WERI-Rb-1 (cell line): ENCODE measurements around the gene VPS37C.
"Not testable (repeated sequence)": the region's sequence is repeated elsewhere in the genome, so short reads cannot be mapped to it uniquely, and the experiment has no call there.

Source experiments
- DNase-seq: peaks from one replicate; pipeline ENCODE4 v3.0.0-alpha.2; 2020
- H3K27ac ChIP-seq: fragments of 250-450 bp; sonication (Bioruptor Pico); 2 replicates; pipeline ENCODE4 v1.5.1; 2020; ENCODE audit warnings: mild to moderate bottlenecking, moderate library complexity
- H3K27me3 ChIP-seq: fragments of 250-450 bp; sonication (Bioruptor Pico); 2 replicates; pipeline ENCODE4 v1.5.1; 2021; ENCODE audit warnings: mild to moderate bottlenecking, low read depth, moderate library complexity; ENCODE audit not compliant: insufficient read depth, severe bottlenecking
- H3K36me3 ChIP-seq: fragments of 250-450 bp; sonication (Bioruptor Pico); 2 replicates; pipeline ENCODE4 v1.5.1; 2020; ENCODE audit warnings: mild to moderate bottlenecking, moderate library complexity
- H3K4me3 ChIP-seq: 2 replicates; pipeline ENCODE4 v1.5.1; 2011; ENCODE audit warnings: low read depth, mild to moderate bottlenecking, control low read depth, low read length
- H3K9me3 ChIP-seq: fragments of 250-450 bp; sonication (Bioruptor Pico); 2 replicates; pipeline ENCODE4 v1.5.1; 2021; ENCODE audit warnings: mild to moderate bottlenecking, moderate library complexity; ENCODE audit not compliant: severe bottlenecking
- TF ChIP-seq, protein P1 (sequence below): IDR thresholded peaks from 2 replicates; pipeline ENCODE4 v1.5.1; 2011; ENCODE audit warnings: low read depth, mild to moderate bottlenecking, control low read depth, inconsistent platforms, low read length

Gene VPS37C

GRCh38 chr11:61171907-61172306 lies 10.7 kb upstream of the VPS37C start:
- Histone ChIP-seq H3K4me3 (no peak overlapping the region), H3K9me3 (peaks cover 7% of the 10 kb centered on the region), H3K27me3 (no peaks in the 10 kb centered on the region), H3K27ac (no peak overlapping the region), H3K36me3 (no peaks in the 10 kb centered on the region)
- no peak for DNase-seq
- TF ChIP-seq, protein P1, sequence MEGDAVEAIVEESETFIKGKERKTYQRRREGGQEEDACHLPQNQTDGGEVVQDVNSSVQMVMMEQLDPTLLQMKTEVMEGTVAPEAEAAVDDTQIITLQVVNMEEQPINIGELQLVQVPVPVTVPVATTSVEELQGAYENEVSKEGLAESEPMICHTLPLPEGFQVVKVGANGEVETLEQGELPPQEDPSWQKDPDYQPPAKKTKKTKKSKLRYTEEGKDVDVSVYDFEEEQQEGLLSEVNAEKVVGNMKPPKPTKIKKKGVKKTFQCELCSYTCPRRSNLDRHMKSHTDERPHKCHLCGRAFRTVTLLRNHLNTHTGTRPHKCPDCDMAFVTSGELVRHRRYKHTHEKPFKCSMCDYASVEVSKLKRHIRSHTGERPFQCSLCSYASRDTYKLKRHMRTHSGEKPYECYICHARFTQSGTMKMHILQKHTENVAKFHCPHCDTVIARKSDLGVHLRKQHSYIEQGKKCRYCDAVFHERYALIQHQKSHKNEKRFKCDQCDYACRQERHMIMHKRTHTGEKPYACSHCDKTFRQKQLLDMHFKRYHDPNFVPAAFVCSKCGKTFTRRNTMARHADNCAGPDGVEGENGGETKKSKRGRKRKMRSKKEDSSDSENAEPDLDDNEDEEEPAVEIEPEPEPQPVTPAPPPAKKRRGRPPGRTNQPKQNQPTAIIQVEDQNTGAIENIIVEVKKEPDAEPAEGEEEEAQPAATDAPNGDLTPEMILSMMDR = no peak

- no peak for DNase-seq
- Histone ChIP-seq H3K4me3 (no peak overlapping the region), H3K9me3 (peaks cover 7% of the 10 kb centered on the region), H3K27ac (no peak overlapping the region), H3K36me3 (no peaks in the 10 kb centered on the region), H3K27me3 (no peaks in the 10 kb centered on the region)
- TF ChIP-seq, protein P1 = no peak
Observed at GRCh38 chr11:61170566-61170965, 9.3 kb upstream of the VPS37C start.

- TF ChIP-seq, protein P1 = no peak
- no peaks in the 10 kb centered on the region for H3K27me3 ChIP-seq
- DNase-seq = no peak
- H3K9me3 ChIP-seq = peaks cover 7% of the 10 kb centered on the region
- no peak overlapping the region for H3K27ac ChIP-seq
- no peaks in the 10 kb centered on the region for H3K36me3 ChIP-seq
- no peak overlapping the region for H3K4me3 ChIP-seq
Observed at GRCh38 chr11:61168800-61169199, 7.6 kb upstream of the VPS37C start.

- Histone ChIP-seq H3K9me3 (peaks cover 7% of the 10 kb centered on the region), H3K27me3 (no peaks in the 10 kb centered on the region), H3K4me3 (no peak overlapping the region), H3K36me3 (no peaks in the 10 kb centered on the region), H3K27ac (no peak overlapping the region)
- no peak for DNase-seq
- TF ChIP-seq, protein P1 = no peak
Observed at GRCh38 chr11:61168042-61168688, 6.9 kb upstream of the VPS37C start.

DNA sequence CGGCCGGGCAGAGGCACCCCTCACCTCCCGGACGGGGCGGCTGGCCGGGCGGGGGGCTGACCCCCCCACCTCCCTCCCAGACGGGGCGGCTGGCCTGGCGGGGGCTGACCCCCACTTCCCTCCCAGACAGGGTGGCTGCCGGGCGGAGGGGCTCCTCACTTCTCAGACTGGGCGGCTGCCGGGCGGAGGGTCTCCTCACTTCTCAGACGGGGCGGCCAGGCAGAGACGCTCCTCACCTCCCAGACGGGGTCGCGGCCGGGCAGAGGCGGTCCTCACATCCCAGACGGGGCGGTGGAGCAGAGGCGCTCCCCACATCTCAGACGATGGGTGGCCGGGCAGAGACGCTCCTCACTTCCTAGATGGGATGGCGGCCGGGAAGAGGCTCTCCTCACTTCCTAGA lies 5.1 kb upstream of the VPS37C start:
- not testable (repeated sequence) for H3K27ac ChIP-seq, H3K4me3 ChIP-seq, DNase-seq, H3K9me3 ChIP-seq, H3K27me3 ChIP-seq, H3K36me3 ChIP-seq

- H3K4me3 ChIP-seq, H3K27me3 ChIP-seq, H3K9me3 ChIP-seq, DNase-seq, H3K36me3 ChIP-seq: not testable (repeated sequence)
- peak overlapping the region; percentile 45 for H3K27ac ChIP-seq
Observed at GRCh38 chr11:61165785-61166184, 4.6 kb upstream of the VPS37C start.
